HepG2 (cell line): ENCODE data around the gene BCL2L2. TPM values are rescaled to one million over a fixed set of nuclear protein-coding genes. Genes with fewer than 3 reads are reported as not detected.

Source experiments
- DNMT3B ChIP-seq: conservative IDR thresholded peaks from 2 replicates; pipeline ENCODE4 v1.6.1; 2016; ENCODE audit warnings: missing biosample characterization, control low read depth
- HNF4G ChIP-seq, 2 experiments: sonication (generic) in 1 of 2; formaldehyde crosslinking in 1 of 2; IDR thresholded peaks; 2 replicates each; pipeline versions ENCODE4 v1.4.0 to v1.6.1; 2011 to 2020; ENCODE audit warnings: borderline replicate concordance in 2 of 2, low read depth in 2 of 2, mild to moderate bottlenecking in 2 of 2, low read length in 1 of 2, missing genetic modification reagents in 1 of 2, moderate library complexity in 1 of 2
- SOX6 ChIP-seq, 2 experiments: fragments of 450-650 bp in 1 of 2; sonication (generic) in 1 of 2; formaldehyde crosslinking in 1 of 2; IDR thresholded peaks; 2 replicates each; pipeline versions ENCODE4 v1.4.0 to v1.6.1; 2017 to 2020; ENCODE audit warnings: antibody characterized with exemption in 1 of 2, mild to moderate bottlenecking in 1 of 2, missing genetic modification reagents in 1 of 2
- TAF1 ChIP-seq: sonication (generic); formaldehyde crosslinking; IDR thresholded peaks from 2 replicates; pipeline ENCODE4 v1.4.0; 2020; ENCODE audit warnings: missing genetic modification reagents
- TBX2 ChIP-seq: sonication (generic); formaldehyde crosslinking; IDR thresholded peaks from 2 replicates; pipeline ENCODE4 v1.5.0; 2020; ENCODE audit warnings: missing genetic modification reagents, mild to moderate bottlenecking, borderline replicate concordance
- ZNF235 ChIP-seq: sonication (generic); formaldehyde crosslinking; IDR thresholded peaks from 2 replicates; pipeline ENCODE4 v1.8.1; 2023; ENCODE audit warnings: mild to moderate bottlenecking, missing genetic modification reagents, borderline replicate concordance
- ZNF24 ChIP-seq: fragments of 450-650 bp; IDR thresholded peaks from 2 replicates; pipeline ENCODE4 v1.6.1; 2017; ENCODE audit warnings: antibody characterized with exemption, mild to moderate bottlenecking
- polyA plus RNA-seq, 8 experiments: library from polyadenylated mRNA; depleted of rRNA in 3 of 8; stranded (reverse) in 7 of 8; unstranded in 1 of 8; fragments of >200 nt; fragmentation: Illumina TruSeq in 4 of 8; extraction: Trizol in 4 of 8; gene quantifications; 2 replicates each; pipeline versions ENCODE4 v1.2.1 to v1.2.3, GENCODE V29; 2011 to 2016; ENCODE audit warnings: low read depth in 4 of 8, missing spikeins in 1 of 8, mixed read lengths in 1 of 8; ENCODE audit not compliant: insufficient read depth in 1 of 8
- total RNA-seq, 5 experiments: library from RNA; depleted of rRNA; stranded (reverse); fragments of >200 nt; fragmentation: Illumina TruSeq; extraction: Trizol; gene quantifications; 2 replicates each; pipeline ENCODE4 v1.2.3, GENCODE V29; 2016; ENCODE audit warnings: low read depth in 1 of 5
- TF ChIP-seq, protein P1 (sequence below): sonication (generic); formaldehyde crosslinking; IDR thresholded peaks from 2 replicates; pipeline ENCODE4 v1.8.1; 2022; ENCODE audit warnings: mild to moderate bottlenecking, missing genetic modification reagents
- TF ChIP-seq, protein P2 (sequence below): sonication (generic); formaldehyde crosslinking; IDR thresholded peaks from 2 replicates; pipeline ENCODE4 v1.4.0; 2020; ENCODE audit warnings: mild to moderate bottlenecking, missing genetic modification reagents
- TF ChIP-seq, protein P3 (sequence below): sonication (generic); formaldehyde crosslinking; IDR thresholded peaks from 2 replicates; pipeline ENCODE4; 2020; ENCODE audit warnings: missing genetic modification reagents, mild to moderate bottlenecking, borderline replicate concordance

The BCL2L2 gene
- total and polyA plus RNA-seq, 2 of the 13 experiments (the other 11 are each of a cell fraction or from before 2014, with no cell fraction given) = 28.1 to 49.8 TPM

DNA sequence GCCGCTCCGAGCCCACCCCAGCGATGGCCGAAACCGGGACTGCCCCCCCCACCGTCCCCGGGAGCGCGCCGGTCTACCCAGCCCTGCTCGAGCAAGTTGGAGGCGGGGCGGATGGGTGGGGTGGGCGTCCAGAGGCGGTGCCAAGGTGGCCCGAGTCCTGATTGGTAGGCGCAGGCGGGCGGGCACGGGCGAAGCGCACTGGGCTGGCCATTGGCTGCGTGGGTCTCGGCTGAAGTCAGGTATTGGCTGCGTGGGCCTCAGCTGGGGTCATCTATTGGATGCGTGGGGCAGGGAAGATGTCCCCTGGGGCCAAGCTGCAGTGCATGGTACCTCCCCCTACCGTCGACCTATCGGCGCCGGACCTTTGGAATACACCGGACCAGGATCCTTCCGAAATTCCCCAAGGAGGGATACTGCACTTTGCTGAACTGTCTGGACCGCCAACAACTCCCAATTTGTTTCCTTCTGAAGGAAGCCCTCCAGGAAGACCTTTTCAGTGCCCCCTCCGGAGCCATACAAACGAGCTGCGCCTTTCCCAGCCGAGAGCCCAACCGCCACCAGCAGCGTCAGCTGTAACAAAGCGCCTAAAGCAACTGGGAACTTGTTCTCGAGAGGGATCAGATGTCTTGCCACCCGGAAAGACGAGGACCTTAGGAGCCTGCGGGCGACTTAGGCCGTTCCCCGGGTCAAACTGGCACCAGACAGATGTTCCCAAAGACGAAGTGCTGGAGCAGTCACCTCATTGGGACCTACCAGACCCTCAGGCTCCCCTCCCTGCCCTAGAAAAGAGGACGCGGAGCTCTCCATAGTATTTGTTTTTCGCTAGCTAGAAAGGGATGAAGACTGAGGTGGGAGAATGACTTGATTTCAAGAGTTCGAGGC, 20.4 kb upstream of the BCL2L2 start, which contains the start of gene HOMEZ (continued):
- TF ChIP-seq, protein P1, sequence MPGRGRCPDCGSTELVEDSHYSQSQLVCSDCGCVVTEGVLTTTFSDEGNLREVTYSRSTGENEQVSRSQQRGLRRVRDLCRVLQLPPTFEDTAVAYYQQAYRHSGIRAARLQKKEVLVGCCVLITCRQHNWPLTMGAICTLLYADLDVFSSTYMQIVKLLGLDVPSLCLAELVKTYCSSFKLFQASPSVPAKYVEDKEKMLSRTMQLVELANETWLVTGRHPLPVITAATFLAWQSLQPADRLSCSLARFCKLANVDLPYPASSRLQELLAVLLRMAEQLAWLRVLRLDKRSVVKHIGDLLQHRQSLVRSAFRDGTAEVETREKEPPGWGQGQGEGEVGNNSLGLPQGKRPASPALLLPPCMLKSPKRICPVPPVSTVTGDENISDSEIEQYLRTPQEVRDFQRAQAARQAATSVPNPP = peak; percentile 86
- TF ChIP-seq HNF4G (IDR thresholded peaks at IDR 0.05; ENCODE audit: borderline replicate concordance, low read depth, low read length) (no peak), HNF4G (CRISPR knock-in tag; IDR thresholded peaks at IDR 0.05; ENCODE audit: borderline replicate concordance, low read depth) (peak; percentile 2; the same call in 1 of the 2 replicates), SOX6 (IDR thresholded peaks at IDR 0.05) (no peak), SOX6 (CRISPR knock-in tag; IDR thresholded peaks at IDR 0.05) (peak; percentile 75), ZNF235 (CRISPR knock-in tag) (peak; percentile 89), DNMT3B (CRISPR knock-in tag) (peak; percentile 81; the same call in 1 of the 2 replicates), TBX2 (CRISPR knock-in tag) (peak; percentile 68), TAF1 (peak; percentile 97), ZNF24 (peak; percentile 62; the same call in 1 of the 2 replicates)
- TF ChIP-seq, protein P2, sequence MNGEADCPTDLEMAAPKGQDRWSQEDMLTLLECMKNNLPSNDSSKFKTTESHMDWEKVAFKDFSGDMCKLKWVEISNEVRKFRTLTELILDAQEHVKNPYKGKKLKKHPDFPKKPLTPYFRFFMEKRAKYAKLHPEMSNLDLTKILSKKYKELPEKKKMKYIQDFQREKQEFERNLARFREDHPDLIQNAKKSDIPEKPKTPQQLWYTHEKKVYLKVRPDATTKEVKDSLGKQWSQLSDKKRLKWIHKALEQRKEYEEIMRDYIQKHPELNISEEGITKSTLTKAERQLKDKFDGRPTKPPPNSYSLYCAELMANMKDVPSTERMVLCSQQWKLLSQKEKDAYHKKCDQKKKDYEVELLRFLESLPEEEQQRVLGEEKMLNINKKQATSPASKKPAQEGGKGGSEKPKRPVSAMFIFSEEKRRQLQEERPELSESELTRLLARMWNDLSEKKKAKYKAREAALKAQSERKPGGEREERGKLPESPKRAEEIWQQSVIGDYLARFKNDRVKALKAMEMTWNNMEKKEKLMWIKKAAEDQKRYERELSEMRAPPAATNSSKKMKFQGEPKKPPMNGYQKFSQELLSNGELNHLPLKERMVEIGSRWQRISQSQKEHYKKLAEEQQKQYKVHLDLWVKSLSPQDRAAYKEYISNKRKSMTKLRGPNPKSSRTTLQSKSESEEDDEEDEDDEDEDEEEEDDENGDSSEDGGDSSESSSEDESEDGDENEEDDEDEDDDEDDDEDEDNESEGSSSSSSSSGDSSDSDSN = peak; percentile 65
- TF ChIP-seq, protein P3, sequence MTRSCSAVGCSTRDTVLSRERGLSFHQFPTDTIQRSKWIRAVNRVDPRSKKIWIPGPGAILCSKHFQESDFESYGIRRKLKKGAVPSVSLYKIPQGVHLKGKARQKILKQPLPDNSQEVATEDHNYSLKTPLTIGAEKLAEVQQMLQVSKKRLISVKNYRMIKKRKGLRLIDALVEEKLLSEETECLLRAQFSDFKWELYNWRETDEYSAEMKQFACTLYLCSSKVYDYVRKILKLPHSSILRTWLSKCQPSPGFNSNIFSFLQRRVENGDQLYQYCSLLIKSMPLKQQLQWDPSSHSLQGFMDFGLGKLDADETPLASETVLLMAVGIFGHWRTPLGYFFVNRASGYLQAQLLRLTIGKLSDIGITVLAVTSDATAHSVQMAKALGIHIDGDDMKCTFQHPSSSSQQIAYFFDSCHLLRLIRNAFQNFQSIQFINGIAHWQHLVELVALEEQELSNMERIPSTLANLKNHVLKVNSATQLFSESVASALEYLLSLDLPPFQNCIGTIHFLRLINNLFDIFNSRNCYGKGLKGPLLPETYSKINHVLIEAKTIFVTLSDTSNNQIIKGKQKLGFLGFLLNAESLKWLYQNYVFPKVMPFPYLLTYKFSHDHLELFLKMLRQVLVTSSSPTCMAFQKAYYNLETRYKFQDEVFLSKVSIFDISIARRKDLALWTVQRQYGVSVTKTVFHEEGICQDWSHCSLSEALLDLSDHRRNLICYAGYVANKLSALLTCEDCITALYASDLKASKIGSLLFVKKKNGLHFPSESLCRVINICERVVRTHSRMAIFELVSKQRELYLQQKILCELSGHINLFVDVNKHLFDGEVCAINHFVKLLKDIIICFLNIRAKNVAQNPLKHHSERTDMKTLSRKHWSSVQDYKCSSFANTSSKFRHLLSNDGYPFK (CRISPR knock-in tag) = peak; percentile 83; the same call in 1 of the 2 replicates
